ENCODE data around the gene RPLP1.
A peak's percentile ranks its signal among the peaks of the same experiment; 100 is the strongest.

The RPLP1 gene

GRCh38 chr15:69452692-69453521 is at the start of gene RPLP1 (continued):
- no peak for TF ChIP-seq ZNF214 (tag by site-specific recombination; IDR thresholded peaks at IDR 0.05; ENCODE audit: borderline replicate concordance)
- TF ChIP-seq, protein P1, sequence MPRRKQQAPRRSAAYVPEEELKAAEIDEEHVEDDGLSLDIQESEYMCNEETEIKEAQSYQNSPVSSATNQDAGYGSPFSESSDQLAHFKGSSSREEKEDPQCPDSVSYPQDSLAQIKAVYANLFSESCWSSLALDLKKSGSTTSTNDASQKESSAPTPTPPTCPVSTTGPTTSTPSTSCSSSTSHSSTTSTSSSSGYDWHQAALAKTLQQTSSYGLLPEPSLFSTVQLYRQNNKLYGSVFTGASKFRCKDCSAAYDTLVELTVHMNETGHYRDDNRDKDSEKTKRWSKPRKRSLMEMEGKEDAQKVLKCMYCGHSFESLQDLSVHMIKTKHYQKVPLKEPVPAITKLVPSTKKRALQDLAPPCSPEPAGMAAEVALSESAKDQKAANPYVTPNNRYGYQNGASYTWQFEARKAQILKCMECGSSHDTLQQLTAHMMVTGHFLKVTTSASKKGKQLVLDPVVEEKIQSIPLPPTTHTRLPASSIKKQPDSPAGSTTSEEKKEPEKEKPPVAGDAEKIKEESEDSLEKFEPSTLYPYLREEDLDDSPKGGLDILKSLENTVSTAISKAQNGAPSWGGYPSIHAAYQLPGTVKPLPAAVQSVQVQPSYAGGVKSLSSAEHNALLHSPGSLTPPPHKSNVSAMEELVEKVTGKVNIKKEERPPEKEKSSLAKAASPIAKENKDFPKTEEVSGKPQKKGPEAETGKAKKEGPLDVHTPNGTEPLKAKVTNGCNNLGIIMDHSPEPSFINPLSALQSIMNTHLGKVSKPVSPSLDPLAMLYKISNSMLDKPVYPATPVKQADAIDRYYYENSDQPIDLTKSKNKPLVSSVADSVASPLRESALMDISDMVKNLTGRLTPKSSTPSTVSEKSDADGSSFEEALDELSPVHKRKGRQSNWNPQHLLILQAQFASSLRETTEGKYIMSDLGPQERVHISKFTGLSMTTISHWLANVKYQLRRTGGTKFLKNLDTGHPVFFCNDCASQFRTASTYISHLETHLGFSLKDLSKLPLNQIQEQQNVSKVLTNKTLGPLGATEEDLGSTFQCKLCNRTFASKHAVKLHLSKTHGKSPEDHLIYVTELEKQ (tag by site-specific recombination; IDR thresholded peaks at IDR 0.05; ENCODE audit: borderline replicate concordance), result no peak
- no peak for TF ChIP-seq GLIS2 (tag by site-specific recombination; IDR thresholded peaks at IDR 0.05)
- no peak for TF ChIP-seq ZNF544 (tag by site-specific recombination; IDR thresholded peaks at IDR 0.05)
- TF ChIP-seq ZBTB48 (tag by site-specific recombination; IDR thresholded peaks at IDR 0.05), result peak; percentile 55; the same call in 1 of the 2 replicates
- TF ChIP-seq ZNF211 (tag by site-specific recombination; IDR thresholded peaks at IDR 0.05; ENCODE audit: low read depth), result no peak
- TF ChIP-seq SCRT1 (tag by site-specific recombination; IDR thresholded peaks at IDR 0.05; ENCODE audit: borderline replicate concordance), result no peak
- TF ChIP-seq ZNF776 (tag by site-specific recombination; IDR thresholded peaks at IDR 0.05; ENCODE audit: borderline replicate concordance), result peak; percentile 89; the same call in 1 of the 2 replicates
- TF ChIP-seq PRDM1 (tag by site-specific recombination; IDR thresholded peaks at IDR 0.05), result no peak
- peak; percentile 45; the same call in 1 of the 2 replicates for TF ChIP-seq ZNF416 (tag by site-specific recombination; IDR thresholded peaks at IDR 0.05)
- TF ChIP-seq, protein P2, sequence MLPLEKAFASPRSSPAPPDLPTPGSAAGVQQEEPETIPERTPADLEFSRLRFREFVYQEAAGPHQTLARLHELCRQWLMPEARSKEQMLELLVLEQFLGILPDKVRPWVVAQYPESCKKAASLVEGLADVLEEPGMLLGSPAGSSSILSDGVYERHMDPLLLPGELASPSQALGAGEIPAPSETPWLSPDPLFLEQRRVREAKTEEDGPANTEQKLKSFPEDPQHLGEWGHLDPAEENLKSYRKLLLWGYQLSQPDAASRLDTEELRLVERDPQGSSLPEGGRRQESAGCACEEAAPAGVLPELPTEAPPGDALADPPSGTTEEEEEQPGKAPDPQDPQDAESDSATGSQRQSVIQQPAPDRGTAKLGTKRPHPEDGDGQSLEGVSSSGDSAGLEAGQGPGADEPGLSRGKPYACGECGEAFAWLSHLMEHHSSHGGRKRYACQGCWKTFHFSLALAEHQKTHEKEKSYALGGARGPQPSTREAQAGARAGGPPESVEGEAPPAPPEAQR (tag by site-specific recombination; IDR thresholded peaks at IDR 0.05), result peak; percentile 78; the same call in 1 of the 2 replicates
- TF ChIP-seq ZNF600 (tag by site-specific recombination; IDR thresholded peaks at IDR 0.05), result no peak
- TF ChIP-seq ZNF18 (tag by site-specific recombination; IDR thresholded peaks at IDR 0.05), result no peak
- peak; percentile 98 for TF ChIP-seq ZNF2 (tag by site-specific recombination; IDR thresholded peaks at IDR 0.05)
- TF ChIP-seq KLF9 (tag by site-specific recombination; IDR thresholded peaks at IDR 0.05; ENCODE audit: low read depth), result peak; percentile 75
- peak; percentile 62; the same call in 1 of the 2 replicates for TF ChIP-seq ZNF148 (tag by site-specific recombination; IDR thresholded peaks at IDR 0.05; ENCODE audit: borderline replicate concordance)
- TF ChIP-seq ZNF768 (tag by site-specific recombination; IDR thresholded peaks at IDR 0.05), result peak; percentile 47; the same call in 1 of the 2 replicates
- no peak for TF ChIP-seq SETDB1 (IDR thresholded peaks at IDR 0.05; ENCODE audit: insufficient read length, low read length)
- TF ChIP-seq ZNF510 (tag by site-specific recombination; IDR thresholded peaks at IDR 0.05; ENCODE audit: insufficient replicate concordance), result no peak
- TF ChIP-seq ZNF704 (tag by site-specific recombination; IDR thresholded peaks at IDR 0.05), result peak; percentile 92; the same call in 1 of the 2 replicates
- 0 out of 2 replicates have a peak, but pooled peaks have one; percentile 42 for TF ChIP-seq SALL2 (tag by site-specific recombination; IDR thresholded peaks at IDR 0.05; ENCODE audit: borderline replicate concordance)
- peak; percentile 92 for TF ChIP-seq SP7 (tag by site-specific recombination; IDR thresholded peaks at IDR 0.05)
- no peak; the same call in 1 of the 2 replicates for TF ChIP-seq ZNF596 (tag by site-specific recombination; IDR thresholded peaks at IDR 0.05)
- TF ChIP-seq ZNF391 (tag by site-specific recombination; IDR thresholded peaks at IDR 0.05; ENCODE audit: borderline replicate concordance, low read depth), result peak; percentile 95
- peak; percentile 62; the same call in 1 of the 2 replicates for TF ChIP-seq MEIS1 (CRISPR knock-in tag; IDR thresholded peaks at IDR 0.05; ENCODE audit: borderline replicate concordance)
- no peak for TF ChIP-seq ZNF26 (tag by site-specific recombination; IDR thresholded peaks at IDR 0.05)
- peak; percentile 81 for TF ChIP-seq EGR2 (tag by site-specific recombination; IDR thresholded peaks at IDR 0.05; ENCODE audit: low read depth)

Measured in HEK293 (cell line).